Measurements from ENCODE around the gene PTPRE. TPM values are rescaled to one million over a fixed set of nuclear protein-coding genes. Genes with fewer than 3 reads are reported as not detected.

The PTPRE gene
- total and polyA plus RNA-seq, 8 donors, result 1.0 to 7.1 (median 2.1) TPM

- intact Hi-C loops (cut with DNase I), result no loop called here
- peak overlapping the region in 1 of 4 donors; percentile 13 for H3K27ac ChIP-seq
- ATAC-seq (peak in 2 of 4 donors; percentile 15 to 23), DNase-seq (no peak), FAIRE-seq (no peak)
- no peak overlapping the region for H3K4me3 ChIP-seq
- H3K27me3 ChIP-seq, result no peaks in the 10 kb centered on the region
- TF ChIP-seq CTCF (IDR thresholded peaks at IDR 0.05), result no peak
- H3K9me3 ChIP-seq, result no peaks in the 10 kb centered on the region
- H3K36me3 ChIP-seq, result no peaks in the 10 kb centered on the region
- H3K4me1 ChIP-seq, result no peaks in the 10 kb centered on the region
These were observed 144.0 kb downstream of the PTPRE start for GRCh38 chr10:128050936-128051335.

GRCh38 chr10:128051548-128051947 lies 144.6 kb downstream of the PTPRE start:
- H3K9me3 ChIP-seq, result no peaks in the 10 kb centered on the region
- H3K4me3 ChIP-seq, result no peak overlapping the region
- H3K27me3 ChIP-seq, result no peaks in the 10 kb centered on the region
- intact Hi-C loops (cut with DNase I), result no loop called here
- no peak for DNase-seq
- TF ChIP-seq CTCF (IDR thresholded peaks at IDR 0.05), result no peak
- WGBS, 2 donors, result 71 to 73% methylated on average over 5 of the region's 5 CpGs
- H3K4me1 ChIP-seq, result no peaks in the 10 kb centered on the region
- peak overlapping the region in 1 of 4 donors; percentile 13 for H3K27ac ChIP-seq
- ATAC-seq, result peak in 1 of 4 donors; percentile 30
- no peak for FAIRE-seq
- H3K36me3 ChIP-seq, result no peaks in the 10 kb centered on the region

GRCh38 chr10:128052696-128053095 lies 145.8 kb downstream of the PTPRE start:
- Histone ChIP-seq H3K4me3 (no peak overlapping the region), H3K9me3 (no peaks in the 10 kb centered on the region), H3K27me3 (no peaks in the 10 kb centered on the region), H3K36me3 (no peaks in the 10 kb centered on the region), H3K4me1 (no peaks in the 10 kb centered on the region), H3K27ac (no peak overlapping the region)
- no peak for FAIRE-seq
- TF ChIP-seq CTCF (IDR thresholded peaks at IDR 0.05), result no peak
- no peak for DNase-seq
- 87 to 92% methylated on average over 7 of the region's 7 CpGs for WGBS, 2 donors
- intact Hi-C loops (cut with DNase I), result no loop called here
- no peak for ATAC-seq

GRCh38 chr10:128053356-128053755 lies 146.5 kb downstream of the PTPRE start:
- no peaks in the 10 kb centered on the region for H3K27me3 ChIP-seq
- WGBS, 2 donors, result 93% methylated on average over 7 of the region's 7 CpGs
- no peak overlapping the region for H3K27ac ChIP-seq
- DNase-seq (no peak), FAIRE-seq (no peak), ATAC-seq (no peak)
- no peak for TF ChIP-seq CTCF (IDR thresholded peaks at IDR 0.05)
- no peaks in the 10 kb centered on the region for H3K9me3 ChIP-seq
- H3K36me3 ChIP-seq, result no peaks in the 10 kb centered on the region
- intact Hi-C loops (cut with DNase I), result no loop called here
- no peaks in the 10 kb centered on the region for H3K4me1 ChIP-seq
- no peak overlapping the region for H3K4me3 ChIP-seq

GRCh38 chr10:128054163-128054970 lies 147.5 kb downstream of the PTPRE start:
- H3K4me1 ChIP-seq, result no peaks in the 10 kb centered on the region
- H3K27ac ChIP-seq, result no peak overlapping the region
- intact Hi-C loops (cut with DNase I), result no loop called here
- no peaks in the 10 kb centered on the region for H3K9me3 ChIP-seq
- ATAC-seq, result peak in 2 of 4 donors; percentile 20 to 47
- DNase-seq, result no peak
- H3K27me3 ChIP-seq, result no peaks in the 10 kb centered on the region
- TF ChIP-seq CTCF (IDR thresholded peaks at IDR 0.05), result no peak
- WGBS, 2 donors, result 85 to 86% methylated on average over 16 of the region's 16 CpGs
- H3K36me3 ChIP-seq, result no peaks in the 10 kb centered on the region
- H3K4me3 ChIP-seq, result no peak overlapping the region
- no peak for FAIRE-seq

Measured in pancreas (tissue), 10 donors.